CD8-positive, alpha-beta memory T cell (primary cell): ENCODE measurements around the gene CDC25A. TPM values are rescaled to one million over a fixed set of nuclear protein-coding genes. Genes with fewer than 3 reads are reported as not detected.
A peak's percentile ranks its signal among the peaks of the same experiment; 100 is the strongest.

Experiments
- CTCF ChIA-PET: fragments of 350-600 bp; sonication (Branson Sonifier 250); formaldehyde crosslinking; loops from one replicate; lab custom pipeline; 2021; ENCODE audit warnings: antibody characterized with exemption; lab: Charles Lee
- POLR2A ChIA-PET: fragments of 350-600 bp; sonication (Branson Sonifier 250); formaldehyde crosslinking; loops from one replicate; lab custom pipeline; 2021; ENCODE audit warnings: antibody characterized with exemption; lab: Charles Lee
- DNase-seq, 5 donors: peaks; one replicate each; pipeline versions ENCODE4 v3.0.0 to v3.0.0-alpha.2; 2020 to 2022; ENCODE audit warnings: mixed read lengths in 1 of 5
- H3K27ac ChIP-seq: one replicate; pipeline ENCODE4 v1.7.0; 2013; ENCODE audit warnings: low read depth, mild to moderate bottlenecking, low read length, moderate library complexity
- H3K27me3 ChIP-seq: 2 replicates; pipeline ENCODE4 v1.7.0; 2013; ENCODE audit warnings: low read length, mild to moderate bottlenecking; ENCODE audit not compliant: insufficient read depth, poor library complexity, severe bottlenecking
- H3K36me3 ChIP-seq: 2 replicates; pipeline ENCODE4 v1.7.0; 2013; ENCODE audit warnings: mild to moderate bottlenecking, low read length, moderate library complexity; ENCODE audit not compliant: insufficient read depth
- H3K4me1 ChIP-seq: 2 replicates; pipeline ENCODE4 v1.7.0; 2013; ENCODE audit warnings: mild to moderate bottlenecking, low read length, moderate library complexity; ENCODE audit not compliant: insufficient read depth
- H3K4me3 ChIP-seq: 2 replicates; pipeline ENCODE4 v1.7.0; 2013; ENCODE audit warnings: mild to moderate bottlenecking, low read length
- H3K9me3 ChIP-seq: 2 replicates; pipeline ENCODE4 v1.7.0; 2013; ENCODE audit warnings: mild to moderate bottlenecking, low read length
- H3K27ac Mint-ChIP-seq, 8 donors: one replicate each; pipeline ENCODE4 v1.8.0; 2020 to 2021; ENCODE audit warnings: mixed read lengths in 8 of 8, mild to moderate bottlenecking in 6 of 8, inconsistent platforms in 3 of 8, moderate library complexity in 3 of 8
- H3K27me3 Mint-ChIP-seq, 2 donors: one replicate each; pipeline ENCODE4 v1.8.0; 2020 to 2021; ENCODE audit warnings: mixed read lengths in 2 of 2, mild to moderate bottlenecking in 1 of 2, moderate library complexity in 1 of 2
- H3K36me3 Mint-ChIP-seq, 3 donors: one replicate each; pipeline ENCODE4 v1.8.0; 2020 to 2021; ENCODE audit warnings: mixed read lengths in 3 of 3, inconsistent platforms in 1 of 3, mild to moderate bottlenecking in 1 of 3
- H3K4me1 Mint-ChIP-seq, 3 donors: one replicate each; pipeline ENCODE4 v1.8.0; 2020 to 2021; ENCODE audit warnings: mixed read lengths in 3 of 3, inconsistent platforms in 1 of 3, mild to moderate bottlenecking in 1 of 3
- H3K4me3 Mint-ChIP-seq, 7 donors: one replicate each; pipeline ENCODE4 v1.8.0; 2020 to 2021; ENCODE audit warnings: mixed read lengths in 7 of 7, mild to moderate bottlenecking in 6 of 7, moderate library complexity in 4 of 7, inconsistent platforms in 2 of 7
- H3K9me3 Mint-ChIP-seq, 5 donors: one replicate each; pipeline ENCODE4 v1.8.0; 2020 to 2022; ENCODE audit warnings: mixed read lengths in 5 of 5, mild to moderate bottlenecking in 3 of 5, moderate library complexity in 2 of 5, inconsistent platforms in 1 of 5
- polyA plus RNA-seq: library from polyadenylated mRNA; unstranded; fragments of 300-500 nt; fragmentation: Illumina TruSeq; gene quantifications from one replicate; pipeline ENCODE4 v1.2.3, GENCODE V29; 2021
- total RNA-seq, 2 experiments: library from RNA; stranded (reverse); gene quantifications; one replicate each; pipeline ENCODE4 v1.2.3, GENCODE V29; 2021

CDC25A gene
- total and polyA plus RNA-seq, 3 experiments from 2014 or later = 58.4 to 58.8 TPM; not detected in 1

- H3K27me3 ChIP-seq = no peaks in the 10 kb centered on the region
- H3K4me1 ChIP-seq = no peaks in the 10 kb centered on the region
- H3K36me3 ChIP-seq = no peaks in the 10 kb centered on the region
- H3K9me3 ChIP-seq = no peaks in the 10 kb centered on the region
- H3K9me3 Mint-ChIP-seq = no peaks in the 10 kb centered on the region
- no peak for DNase-seq
- ChIA-PET POLR2A (no interaction called here), CTCF (interaction anchor here (0.6 to 2.8 kb wide), 11 partner anchors 14 to 327 kb away, joined by 3 to 12 read pairs (median 3); no protein-coding TSS in a partner anchor)
- no peak overlapping the region for H3K4me3 Mint-ChIP-seq
- peaks cover 0 to 3% of the 10 kb centered on the region in 2 donors for H3K27me3 Mint-ChIP-seq
- H3K27ac Mint-ChIP-seq = peak overlapping the region in 1 of 8 donors; percentile 64
- H3K4me1 Mint-ChIP-seq = no peaks in the 10 kb centered on the region
- H3K36me3 Mint-ChIP-seq = no peaks in the 10 kb centered on the region
- no peak overlapping the region for H3K27ac ChIP-seq
- H3K4me3 ChIP-seq = no peak overlapping the region
Measured at GRCh38 chr3:48151807-48152427, 36.3 kb downstream of the CDC25A start.

- Histone ChIP-seq H3K4me3 (no peak overlapping the region), H3K9me3 (no peaks in the 10 kb centered on the region), H3K4me1 (no peaks in the 10 kb centered on the region), H3K36me3 (no peaks in the 10 kb centered on the region), H3K27ac (no peak overlapping the region), H3K27me3 (no peaks in the 10 kb centered on the region)
- no peak overlapping the region for H3K27ac Mint-ChIP-seq
- H3K9me3 Mint-ChIP-seq = no peaks in the 10 kb centered on the region
- no peak overlapping the region for H3K4me3 Mint-ChIP-seq
- ChIA-PET POLR2A (no interaction called here), CTCF (interaction anchor here (0.6 to 2.8 kb wide), 12 partner anchors 13 to 326 kb away, joined by 3 to 12 read pairs (median 4); no protein-coding TSS in a partner anchor)
- H3K4me1 Mint-ChIP-seq = no peaks in the 10 kb centered on the region
- DNase-seq = peak; percentile 12 to 71 (median 30)
- no peaks in the 10 kb centered on the region for H3K36me3 Mint-ChIP-seq
- peaks cover 0 to 4% of the 10 kb centered on the region in 2 donors for H3K27me3 Mint-ChIP-seq
Measured at GRCh38 chr3:48151058-48151806, 37.0 kb downstream of the CDC25A start.

GRCh38 chr3:48143992-48144391 lies 44.2 kb downstream of the CDC25A start:
- no peak for DNase-seq
- Mint-ChIP-seq H3K4me3 (no peak overlapping the region), H3K27ac (no peak overlapping the region), H3K4me1 (no peaks in the 10 kb centered on the region), H3K36me3 (no peaks in the 10 kb centered on the region), H3K9me3 (no peaks in the 10 kb centered on the region), H3K27me3 (peaks cover 0 to 4% of the 10 kb centered on the region in 2 donors)
- H3K27ac ChIP-seq = no peak overlapping the region
- no peaks in the 10 kb centered on the region for H3K4me1 ChIP-seq
- ChIA-PET CTCF (no interaction called here), POLR2A (no interaction called here)
- H3K36me3 ChIP-seq = no peaks in the 10 kb centered on the region
- H3K9me3 ChIP-seq = no peaks in the 10 kb centered on the region
- H3K4me3 ChIP-seq = no peak overlapping the region
- H3K27me3 ChIP-seq = no peaks in the 10 kb centered on the region

- H3K9me3 ChIP-seq = no peaks in the 10 kb centered on the region
- CTCF ChIA-PET = no interaction called here
- no peaks in the 10 kb centered on the region for H3K4me1 Mint-ChIP-seq
- H3K4me3 ChIP-seq = no peak overlapping the region
- H3K36me3 ChIP-seq = no peaks in the 10 kb centered on the region
- H3K36me3 Mint-ChIP-seq = no peaks in the 10 kb centered on the region
- POLR2A ChIA-PET = no interaction called here
- DNase-seq = no peak
- no peaks in the 10 kb centered on the region for H3K27me3 ChIP-seq
- no peaks in the 10 kb centered on the region for H3K4me1 ChIP-seq
- peaks cover 0 to 4% of the 10 kb centered on the region in 2 donors for H3K27me3 Mint-ChIP-seq
- H3K27ac ChIP-seq = no peak overlapping the region
- peak overlapping the region in 1 of 8 donors; percentile 41 for H3K27ac Mint-ChIP-seq
- no peaks in the 10 kb centered on the region for H3K9me3 Mint-ChIP-seq
- H3K4me3 Mint-ChIP-seq = no peak overlapping the region
Measured at GRCh38 chr3:48143567-48143966, 44.6 kb downstream of the CDC25A start.

GRCh38 chr3:48142316-48142870 lies 45.8 kb downstream of the CDC25A start:
- Mint-ChIP-seq H3K4me3 (no peak overlapping the region), H3K27ac (no peak overlapping the region), H3K36me3 (no peaks in the 10 kb centered on the region), H3K9me3 (no peaks in the 10 kb centered on the region), H3K4me1 (no peaks in the 10 kb centered on the region), H3K27me3 (peaks cover 0 to 3% of the 10 kb centered on the region in 2 donors)
- ChIA-PET CTCF (no interaction called here), POLR2A (no interaction called here)
- Histone ChIP-seq H3K4me1 (no peaks in the 10 kb centered on the region), H3K27me3 (no peaks in the 10 kb centered on the region), H3K4me3 (no peak overlapping the region), H3K36me3 (no peaks in the 10 kb centered on the region), H3K27ac (no peak overlapping the region), H3K9me3 (no peaks in the 10 kb centered on the region)
- DNase-seq = no peak

- Histone ChIP-seq H3K36me3 (no peaks in the 10 kb centered on the region), H3K4me3 (no peak overlapping the region), H3K4me1 (no peaks in the 10 kb centered on the region), H3K27me3 (no peaks in the 10 kb centered on the region), H3K9me3 (no peaks in the 10 kb centered on the region), H3K27ac (no peak overlapping the region)
- H3K27ac Mint-ChIP-seq = no peak overlapping the region
- no peak for DNase-seq
- no peaks in the 10 kb centered on the region for H3K27me3 Mint-ChIP-seq
- H3K9me3 Mint-ChIP-seq = no peaks in the 10 kb centered on the region
- CTCF ChIA-PET = no interaction called here
- POLR2A ChIA-PET = no interaction called here
- H3K36me3 Mint-ChIP-seq = no peaks in the 10 kb centered on the region
- no peak overlapping the region for H3K4me3 Mint-ChIP-seq
- H3K4me1 Mint-ChIP-seq = no peaks in the 10 kb centered on the region
Measured at GRCh38 chr3:48141604-48142137, 46.5 kb downstream of the CDC25A start.

GRCh38 chr3:48140936-48141603 lies 47.1 kb downstream of the CDC25A start:
- H3K4me3 Mint-ChIP-seq = no peak overlapping the region
- no peaks in the 10 kb centered on the region for H3K9me3 Mint-ChIP-seq
- no peaks in the 10 kb centered on the region for H3K9me3 ChIP-seq
- H3K36me3 Mint-ChIP-seq = no peaks in the 10 kb centered on the region
- H3K36me3 ChIP-seq = no peaks in the 10 kb centered on the region
- H3K4me1 ChIP-seq = no peaks in the 10 kb centered on the region
- no peak overlapping the region for H3K27ac Mint-ChIP-seq
- no peak for DNase-seq
- H3K27me3 ChIP-seq = no peaks in the 10 kb centered on the region
- ChIA-PET POLR2A (no interaction called here), CTCF (no interaction called here)
- H3K4me3 ChIP-seq = no peak overlapping the region
- no peak overlapping the region for H3K27ac ChIP-seq
- H3K27me3 Mint-ChIP-seq = no peaks in the 10 kb centered on the region
- H3K4me1 Mint-ChIP-seq = no peaks in the 10 kb centered on the region
